Measurements from ENCODE around the gene SHROOM4. TPM values are rescaled to one million over a fixed set of nuclear protein-coding genes. Genes with fewer than 3 reads are reported as not detected.

SHROOM4 gene
- total and polyA plus RNA-seq, 5 donors from 2014 or later = 0.17 TPM; not detected in 4

- Mint-ChIP-seq H3K27me3 (peaks cover 8% of the 10 kb centered on the region), H3K9me3 (no peaks in the 10 kb centered on the region), H3K4me3 (no peak overlapping the region), H3K36me3 (no peaks in the 10 kb centered on the region), H3K4me1 (peaks cover 0 to 1% (median 0%) of the 10 kb centered on the region in 4 donors), H3K27ac (no peak overlapping the region)
- Histone ChIP-seq H3K27ac (ENCODE audit: insufficient read depth, low read length, poor library complexity, severe bottlenecking) (no peak overlapping the region), H3K4me1 (ENCODE audit: control insufficient read depth, insufficient read depth, low read length, poor library complexity, severe bottlenecking) (no peaks in the 10 kb centered on the region), H3K36me3 (ENCODE audit: control insufficient read depth, insufficient read depth, low read length) (no peaks in the 10 kb centered on the region), H3K27me3 (ENCODE audit: control insufficient read depth, insufficient read depth, low read length) (peaks cover 2% of the 10 kb centered on the region), H3K9me3 (ENCODE audit: control insufficient read depth in 2 of 2, low read length in 2 of 2) (no peaks in the 10 kb centered on the region), H3K4me3 (ENCODE audit: low read depth, low read length) (no peak overlapping the region)
- no peak for ATAC-seq (ENCODE audit: low read depth in 2 of 2)
- no peak for DNase-seq
These were observed 236.7 kb downstream of the SHROOM4 start for GRCh38 chrX:50577326-50577725.

- H3K4me3 ChIP-seq (ENCODE audit: low read depth, low read length) = no peak overlapping the region
- no peaks in the 10 kb centered on the region for H3K4me1 ChIP-seq (ENCODE audit: control insufficient read depth, insufficient read depth, low read length, poor library complexity, severe bottlenecking)
- H3K9me3 ChIP-seq (ENCODE audit: control insufficient read depth in 2 of 2, low read length in 2 of 2) = no peaks in the 10 kb centered on the region
- H3K36me3 Mint-ChIP-seq = no peaks in the 10 kb centered on the region
- peaks cover 5% of the 10 kb centered on the region for H3K27me3 Mint-ChIP-seq
- H3K9me3 Mint-ChIP-seq = peaks cover 0 to 4% (median 0%) of the 10 kb centered on the region in 7 donors
- no peak for ATAC-seq (ENCODE audit: low read depth in 2 of 2)
- no peaks in the 10 kb centered on the region for H3K36me3 ChIP-seq (ENCODE audit: control insufficient read depth, insufficient read depth, low read length)
- H3K4me3 Mint-ChIP-seq = no peak overlapping the region
- H3K27me3 ChIP-seq (ENCODE audit: control insufficient read depth, insufficient read depth, low read length) = no peaks in the 10 kb centered on the region
- no peak overlapping the region for H3K27ac Mint-ChIP-seq
- H3K4me1 Mint-ChIP-seq = no peaks in the 10 kb centered on the region
- H3K27ac ChIP-seq (ENCODE audit: insufficient read depth, low read length, poor library complexity, severe bottlenecking) = no peak overlapping the region
- no peak for DNase-seq
These were observed 246.4 kb downstream of the SHROOM4 start for GRCh38 chrX:50567636-50568035.

GRCh38 chrX:50565718-50566117 lies 248.3 kb downstream of the SHROOM4 start:
- no peaks in the 10 kb centered on the region for H3K4me1 ChIP-seq (ENCODE audit: control insufficient read depth, insufficient read depth, low read length, poor library complexity, severe bottlenecking)
- Mint-ChIP-seq H3K4me1 (no peaks in the 10 kb centered on the region), H3K27me3 (no peaks in the 10 kb centered on the region), H3K36me3 (no peaks in the 10 kb centered on the region), H3K4me3 (no peak overlapping the region), H3K27ac (no peak overlapping the region), H3K9me3 (no peaks in the 10 kb centered on the region)
- no peaks in the 10 kb centered on the region for H3K36me3 ChIP-seq (ENCODE audit: control insufficient read depth, insufficient read depth, low read length)
- H3K27ac ChIP-seq (ENCODE audit: insufficient read depth, low read length, poor library complexity, severe bottlenecking) = no peak overlapping the region
- no peaks in the 10 kb centered on the region for H3K27me3 ChIP-seq (ENCODE audit: control insufficient read depth, insufficient read depth, low read length)
- H3K9me3 ChIP-seq (ENCODE audit: control insufficient read depth in 2 of 2, low read length in 2 of 2) = no peaks in the 10 kb centered on the region
- H3K4me3 ChIP-seq (ENCODE audit: low read depth, low read length) = no peak overlapping the region
- DNase-seq = no peak
- ATAC-seq (ENCODE audit: low read depth in 2 of 2) = no peak

Other genes with a start within 250 kb of the SHROOM4 start
- not detected for gene BMP15, start 96.5 kb upstream of the SHROOM4 start, total RNA-seq
- gene BMP15, start 96.5 kb upstream of the SHROOM4 start, polyA plus RNA-seq = not detected

Measured in CD4-positive, CD25-positive, alpha-beta regulatory T cell (primary cell).